GM18502 (cell line): Measurements from ENCODE around the gene NKX3-2.

Source experiments
- ATAC-seq: cut with Tn5 transposase; IDR thresholded peaks from one replicate; pipeline ENCODE4 v1.9.1; 2021; ENCODE audit warnings: mild to moderate bottlenecking; ENCODE audit not compliant: unreplicated experiment, poor library complexity

The NKX3-2 gene

GRCh38 chr4:13546142-13546940 lies 2.0 kb upstream of the NKX3-2 start:
- ATAC-seq: no peak

GRCh38 chr4:13545394-13545808 lies 1.1 kb upstream of the NKX3-2 start:
- no peak for ATAC-seq

GRCh38 chr4:13544606-13545393 lies 492 bp upstream of the NKX3-2 start:
- ATAC-seq: peak; percentile 70

- no peak for ATAC-seq
Measured at GRCh38 chr4:13543032-13543838, 1.1 kb downstream of the NKX3-2 start.

- no peak for ATAC-seq
Measured at GRCh38 chr4:13542577-13543031, 1.7 kb downstream of the NKX3-2 start.

GRCh38 chr4:13541720-13542576 lies 2.4 kb downstream of the NKX3-2 start:
- no peak for ATAC-seq

GRCh38 chr4:13541176-13541604 lies 3.1 kb downstream of the NKX3-2 start:
- no peak for ATAC-seq

GRCh38 chr4:13540446-13541175 lies 3.7 kb downstream of the NKX3-2 start:
- ATAC-seq: no peak

GRCh38 chr4:13539619-13540445 lies 4.5 kb downstream of the NKX3-2 start:
- ATAC-seq: no peak

GRCh38 chr4:13539047-13539618 lies 5.2 kb downstream of the NKX3-2 start:
- no peak for ATAC-seq

GRCh38 chr4:13538427-13538973 lies 5.8 kb downstream of the NKX3-2 start:
- ATAC-seq: no peak

- no peak for ATAC-seq
Measured at GRCh38 chr4:13537832-13538177, 6.5 kb downstream of the NKX3-2 start.

- ATAC-seq: no peak
Measured at GRCh38 chr4:13537011-13537831, 7.1 kb downstream of the NKX3-2 start.

GRCh38 chr4:13536607-13537006 lies 7.7 kb downstream of the NKX3-2 start:
- ATAC-seq: no peak

- ATAC-seq: no peak
Measured at GRCh38 chr4:13535708-13536361, 8.5 kb downstream of the NKX3-2 start.

GRCh38 chr4:13535118-13535517 lies 9.2 kb downstream of the NKX3-2 start:
- ATAC-seq: no peak
